GM18951 (cell line): ENCODE results near the gene RADX.

Source experiments
- POLR2A ChIP-seq: IDR thresholded peaks from 4 replicates; pipeline ENCODE4 v1.6.1; 2011; ENCODE audit warnings: mild to moderate bottlenecking; ENCODE audit not compliant: insufficient read length, insufficient read depth; ENCODE audit errors: extremely low read depth
- in situ Hi-C: fragments of 300-500 bp; cut with MboI; formaldehyde crosslinking; loops from one replicate; pipeline ENCODE4 v1.12.0; 2022; ENCODE audit warnings: low sequenced_read_pairs, mixed read lengths, inconsistent platforms; ENCODE audit not compliant: unreplicated experiment

RADX gene

DNA sequence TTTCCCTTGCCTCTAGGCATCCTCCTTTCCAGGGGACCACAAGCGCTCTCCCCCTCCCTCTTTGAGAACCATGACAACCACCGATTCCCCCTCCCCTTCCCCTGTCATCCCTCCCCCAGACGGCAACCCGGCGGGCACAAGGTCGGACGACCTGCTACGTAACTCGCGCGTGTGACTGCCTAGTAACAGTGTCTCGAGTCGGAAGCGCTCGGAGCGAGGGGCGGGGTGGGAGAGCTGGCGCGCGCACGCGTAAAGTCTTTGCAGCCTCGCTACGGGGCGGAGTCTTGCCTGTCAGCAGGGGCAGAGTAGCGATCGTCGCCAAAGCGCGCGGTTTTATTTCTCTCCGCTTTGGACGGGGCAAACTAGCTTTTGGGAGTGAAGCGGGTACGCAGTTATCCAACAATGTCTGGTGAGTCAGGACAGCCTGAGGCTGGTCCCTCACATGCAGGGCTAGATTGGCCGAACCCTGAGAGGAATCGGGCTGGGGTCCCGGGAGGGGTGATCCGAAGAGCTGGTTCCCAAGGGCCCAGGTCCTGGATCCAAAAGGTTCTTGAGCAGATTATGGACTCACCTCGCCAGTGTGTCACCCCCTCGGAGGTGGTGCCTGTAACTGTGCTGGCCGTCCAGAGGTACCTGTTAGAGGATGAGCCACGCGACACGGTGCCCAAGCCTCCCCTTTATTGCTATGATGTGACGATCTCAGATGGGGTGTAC lies at the start of gene RADX:
TSS of gene RADX (plus strand) at position 300 of the 714 bp plus-strand sequence. CDS start at position 403, 103 bp downstream.
- in situ Hi-C loops: no loop called here
- TF ChIP-seq POLR2A: peak; percentile 43

DNA sequence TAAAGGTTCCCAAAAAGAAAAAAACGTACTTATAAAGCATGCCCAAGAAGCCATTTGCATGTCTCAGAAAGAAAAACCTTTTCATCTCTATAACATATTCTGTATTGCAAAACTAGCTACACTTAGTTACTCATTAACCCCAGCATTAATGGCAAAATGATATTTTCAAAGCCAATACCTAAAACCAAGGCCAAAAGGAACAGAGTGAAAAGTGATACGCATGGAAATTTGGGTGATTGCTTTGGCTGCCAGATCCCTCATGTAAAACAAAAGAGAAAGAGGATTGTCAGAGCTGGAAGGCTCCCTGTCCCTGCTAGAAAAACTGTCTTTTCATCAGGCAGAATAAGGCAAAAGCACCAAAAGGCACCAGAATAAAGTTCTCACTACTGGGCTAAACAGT lies 46.8 kb upstream of the RADX start:
- no peak for TF ChIP-seq POLR2A
- in situ Hi-C loops: no loop called here

DNA sequence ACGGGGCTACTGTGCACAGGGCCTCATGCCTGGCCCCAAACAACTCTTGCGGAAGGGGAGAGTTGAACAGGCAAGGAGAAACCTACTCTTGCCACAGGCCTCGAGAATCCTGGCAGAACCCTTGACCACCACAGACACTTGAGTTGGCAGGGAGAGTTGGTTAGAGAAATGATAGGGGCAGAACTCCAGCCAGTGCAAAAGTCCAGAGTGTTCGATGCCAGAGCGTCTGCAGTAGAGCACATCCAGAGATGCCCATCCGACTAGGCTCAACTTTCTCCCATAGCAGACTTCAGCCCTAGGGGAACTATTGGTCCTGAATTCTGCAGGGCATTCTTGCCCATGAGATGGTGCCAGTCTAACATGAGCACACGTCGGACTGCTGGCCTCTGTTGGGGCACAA lies 45.4 kb upstream of the RADX start:
- in situ Hi-C loops: no loop called here
- TF ChIP-seq POLR2A: no peak

GRCh38 chrX:106581856-106582255 lies 29.9 kb upstream of the RADX start:
- in situ Hi-C loops: no loop called here

GRCh38 chrX:106585478-106585877 lies 26.3 kb upstream of the RADX start:
- in situ Hi-C loops: no loop called here
- no peak for TF ChIP-seq POLR2A

More at GRCh38 chrX:106581856-106582255, 29.9 kb upstream of the RADX start:
- TF ChIP-seq POLR2A: no peak

- in situ Hi-C loops: no loop called here
- TF ChIP-seq POLR2A: no peak
These were observed 23.0 kb upstream of the RADX start for GRCh38 chrX:106588801-106589200.

DNA sequence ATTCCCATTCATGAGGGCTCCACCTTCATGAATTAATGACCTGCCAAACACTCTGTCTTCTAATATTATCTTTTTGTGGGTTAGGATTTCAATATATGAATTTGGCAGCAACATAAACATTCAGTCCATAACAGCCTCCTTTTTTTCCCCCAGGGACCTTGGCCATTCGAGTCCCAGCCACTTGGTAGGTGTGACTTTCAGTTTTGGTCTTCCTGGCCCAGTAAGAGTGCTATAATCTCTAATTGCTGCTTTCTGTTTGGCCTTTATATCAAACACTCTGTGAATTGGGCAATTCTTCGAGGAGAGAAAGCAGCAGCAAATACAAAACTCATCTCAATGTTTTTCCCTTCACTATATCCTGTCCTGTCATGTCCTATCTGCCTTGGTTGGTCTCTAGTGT lies 12.4 kb upstream of the RADX start:
- in situ Hi-C loops: no loop called here
- no peak for TF ChIP-seq POLR2A

- no peak for TF ChIP-seq POLR2A
- in situ Hi-C loops: no loop called here
These were observed 5.2 kb upstream of the RADX start for GRCh38 chrX:106606571-106606970.

- in situ Hi-C loops: no loop called here
- no peak for TF ChIP-seq POLR2A
These were observed 3.8 kb upstream of the RADX start for GRCh38 chrX:106608016-106608415.

- in situ Hi-C loops: no loop called here
- no peak for TF ChIP-seq POLR2A
These were observed 480 bp upstream of the RADX start for GRCh38 chrX:106611317-106611678.

DNA sequence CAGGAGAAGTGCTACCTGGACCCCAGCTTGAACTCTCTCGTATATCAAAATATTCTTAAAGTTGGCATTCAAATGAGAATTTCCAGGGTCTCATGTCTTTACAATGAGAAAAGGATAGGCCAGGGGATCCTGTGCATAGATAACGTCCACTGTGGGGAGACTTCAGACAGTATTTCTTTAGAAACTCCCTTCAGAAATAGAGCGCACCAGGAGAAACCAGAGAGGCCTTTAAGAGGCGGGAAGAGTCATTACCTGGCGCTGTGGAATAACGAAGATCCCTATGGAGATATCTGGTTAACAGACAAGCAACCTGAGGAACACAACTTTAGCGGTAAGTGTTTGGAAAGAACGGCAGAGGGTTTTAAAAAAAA lies 600 bp downstream of the RADX start:
- in situ Hi-C loops: no loop called here
- no peak for TF ChIP-seq POLR2A

GRCh38 chrX:106613277-106613676 lies 1.5 kb downstream of the RADX start:
- no peak for TF ChIP-seq POLR2A
- in situ Hi-C loops: no loop called here

DNA sequence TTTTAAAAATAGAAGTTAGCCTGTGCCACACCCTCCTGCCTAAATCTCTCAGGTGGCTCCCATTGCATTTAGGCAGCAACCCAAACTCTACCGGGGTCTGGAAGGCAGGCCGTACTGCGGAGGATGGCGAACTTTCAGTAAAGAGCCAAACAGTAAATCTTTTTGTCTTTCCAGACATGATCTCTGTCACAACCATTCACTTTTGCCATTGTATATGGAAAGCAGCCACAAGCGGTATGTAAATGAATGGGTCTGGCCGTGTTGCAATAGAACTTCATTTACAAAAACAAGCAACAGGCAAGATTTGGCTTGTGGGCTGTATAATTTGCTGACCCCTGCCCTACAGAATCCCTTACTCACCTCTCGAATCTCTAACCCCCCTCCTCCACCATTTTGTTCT lies 3.3 kb downstream of the RADX start:
- no peak for TF ChIP-seq POLR2A
- in situ Hi-C loops: no loop called here

DNA sequence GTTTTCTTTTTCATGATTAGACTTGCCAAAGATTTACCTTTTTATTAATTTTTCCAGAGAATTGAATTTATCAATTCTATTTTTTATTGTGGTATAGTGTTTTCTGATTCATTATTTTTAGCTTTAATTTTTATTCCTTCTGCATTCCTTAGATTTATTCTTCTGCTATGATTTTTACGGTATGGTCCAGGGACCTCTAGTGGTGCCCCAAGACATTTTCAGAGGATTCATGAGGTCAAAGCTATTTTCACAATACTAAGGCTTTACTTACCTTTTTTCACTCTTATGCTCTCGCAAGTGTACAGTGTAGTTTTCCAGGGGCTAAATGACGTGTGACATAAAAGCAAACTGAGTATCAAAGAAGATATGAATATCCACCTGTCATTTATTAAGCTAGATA lies 8.0 kb downstream of the RADX start:
- no peak for TF ChIP-seq POLR2A
- in situ Hi-C loops: no loop called here

- TF ChIP-seq POLR2A: no peak
- in situ Hi-C loops: no loop called here
These were observed 10.1 kb downstream of the RADX start for GRCh38 chrX:106621836-106622235.
